Activated CD4-positive, alpha-beta T cell treated with anti-CD3 and anti-CD28 coated beads, Interleukin-2, Interleukin-6, amounts not matched to agents 100 ng/mL and 50 ng/mL, durations not matched to agents 16 hours and 8 hours (primary cell): Measurements from ENCODE around the gene KLK1.
"Not testable (repeated sequence)": the region's sequence is repeated elsewhere in the genome, so short reads cannot be mapped to it uniquely, and the experiment has no call there.

Source experiments
- DNase-seq: peaks from one replicate; pipeline ENCODE4 v3.0.0-alpha.2; 2020

Gene KLK1

DNA sequence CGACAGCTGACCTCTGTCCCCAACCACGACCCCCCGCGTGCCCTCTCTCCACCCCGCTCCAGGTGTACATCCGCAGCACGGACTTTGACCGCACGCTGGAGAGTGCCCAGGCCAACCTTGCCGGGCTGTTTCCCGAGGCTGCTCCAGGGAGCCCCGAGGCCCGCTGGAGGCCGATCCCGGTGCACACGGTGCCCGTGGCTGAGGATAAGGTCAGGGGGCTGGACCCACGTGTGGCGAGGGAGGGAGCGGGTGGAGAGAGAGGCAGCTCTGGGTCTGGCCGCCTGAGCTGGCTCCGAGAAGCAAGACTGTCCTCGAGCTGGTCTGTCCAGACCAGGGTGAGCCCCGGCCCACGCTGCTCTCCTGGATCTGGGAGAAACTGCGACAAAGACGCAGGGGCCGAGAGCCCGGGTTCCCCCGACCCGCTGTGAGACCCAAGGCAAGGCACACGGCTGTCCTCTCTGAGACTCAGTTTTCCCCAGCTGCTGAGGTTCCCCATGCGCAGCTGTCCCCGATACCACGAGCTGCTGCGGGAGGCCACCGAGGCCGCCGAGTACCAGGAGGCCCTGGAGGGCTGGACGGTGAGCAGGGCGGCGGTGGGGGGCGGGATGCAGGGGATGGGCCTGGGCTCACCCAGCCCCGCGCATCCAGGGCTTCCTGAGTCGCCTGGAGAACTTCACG, 31.9 kb downstream of the KLK1 start:
- DNase-seq: no peak

DNA sequence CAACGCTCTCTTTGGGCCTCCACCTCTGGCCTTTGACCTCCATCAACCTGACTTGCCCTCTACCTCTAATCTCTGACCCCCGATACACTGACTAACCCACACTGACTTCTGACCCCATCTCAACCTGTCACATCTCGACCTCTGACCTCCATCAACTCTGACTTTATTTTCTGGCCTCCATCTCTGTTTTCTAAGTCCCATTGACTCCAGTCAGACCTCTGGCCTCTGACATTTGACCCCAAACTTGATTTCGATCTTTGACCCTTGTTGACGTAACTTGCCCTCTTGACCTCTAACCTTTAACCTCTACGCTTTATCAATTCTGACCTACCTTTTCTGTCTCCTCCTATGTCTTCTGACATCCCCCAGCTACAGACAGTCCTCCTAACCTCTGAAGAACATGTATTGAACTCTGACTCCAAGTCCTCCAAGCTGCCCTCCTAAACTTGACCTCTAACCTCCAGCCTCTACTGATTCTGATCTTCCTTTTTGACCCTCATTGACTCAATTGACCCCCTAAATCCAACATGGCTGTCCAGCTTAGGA, 32.6 kb downstream of the KLK1 start:
- no peak for DNase-seq

DNA sequence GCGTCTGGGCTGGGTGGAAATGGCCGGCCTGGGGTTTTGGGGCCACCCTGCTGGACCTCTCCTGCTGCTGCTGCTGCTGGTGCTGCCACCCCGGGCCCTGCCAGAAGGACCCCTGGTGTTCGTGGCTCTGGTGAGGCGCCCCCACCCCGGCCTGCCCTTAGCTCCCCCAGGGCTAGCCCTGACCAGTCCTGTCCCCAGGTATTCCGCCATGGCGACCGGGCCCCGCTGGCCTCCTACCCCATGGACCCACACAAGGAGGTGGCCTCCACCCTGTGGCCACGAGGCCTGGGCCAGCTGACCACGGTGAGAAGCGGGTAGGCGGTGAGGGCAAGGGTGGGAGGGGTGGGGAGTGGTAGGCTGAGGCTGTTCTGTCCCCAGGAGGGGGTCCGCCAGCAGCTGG, 33.2 kb downstream of the KLK1 start, which contains the start of gene ACP4:
TSS of gene ACP4 (plus strand) at position 20 of the 400 bp plus-strand sequence. CDS start at position 20, 0 bp downstream.
- DNase-seq: no peak

GRCh38 chr19:50785329-50785728, 38.3 kb downstream of the KLK1 start:
- no peak for DNase-seq

DNA sequence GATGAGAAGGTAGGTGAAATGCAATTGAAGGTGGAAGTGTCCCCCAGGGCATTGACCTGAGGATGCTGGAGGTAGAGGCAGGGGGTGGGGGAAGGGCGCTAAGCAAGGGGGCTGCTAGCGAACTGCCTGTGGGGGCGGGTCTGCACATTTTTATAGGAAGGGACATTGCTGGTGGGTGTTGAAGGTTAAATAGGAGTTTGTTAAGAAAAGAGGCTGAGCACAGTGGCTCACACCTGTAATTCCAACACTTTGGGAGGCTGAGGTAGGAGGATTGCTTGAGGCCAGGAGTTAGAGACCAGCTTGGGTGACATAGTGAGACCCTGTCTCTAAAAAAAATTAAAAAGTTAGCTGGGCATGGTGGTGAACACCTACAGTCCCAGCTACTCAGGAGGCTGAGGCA, 38.9 kb downstream of the KLK1 start:
- no peak for DNase-seq

GRCh38 chr19:50783848-50784152, 39.8 kb downstream of the KLK1 start:
- not testable (repeated sequence) for DNase-seq

DNA sequence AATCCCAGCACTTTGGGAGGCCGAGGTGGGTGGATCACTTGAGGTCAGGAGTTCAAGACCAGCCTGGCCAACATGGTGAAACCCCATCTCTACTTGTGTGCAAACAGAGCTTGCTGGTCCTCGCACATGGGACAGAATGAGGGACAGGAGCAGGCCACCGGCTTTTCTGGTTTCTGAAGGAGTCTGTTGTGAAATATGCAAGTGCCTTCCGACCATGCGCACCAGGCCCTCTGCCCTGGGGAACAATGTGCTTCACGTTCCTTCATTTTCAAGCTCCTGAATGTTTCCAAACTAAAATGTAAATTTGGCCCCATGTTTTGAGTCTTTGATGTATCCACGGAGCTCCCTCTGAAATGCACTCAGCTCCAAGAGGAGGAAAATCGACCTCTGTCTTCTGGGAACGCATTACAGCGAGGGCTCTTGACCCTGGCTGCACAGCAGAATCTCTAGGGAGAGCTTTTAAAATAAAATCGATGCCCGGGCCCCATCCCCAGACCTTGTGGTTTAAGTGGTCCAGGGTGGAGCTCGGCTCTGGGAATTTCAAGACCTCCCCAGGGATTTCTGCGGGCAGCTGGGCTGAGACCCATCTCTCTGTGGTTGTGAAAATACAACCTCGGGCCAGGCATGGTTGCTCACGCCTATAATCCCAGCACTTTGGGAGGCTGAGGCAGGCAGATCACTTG, 42.7 kb downstream of the KLK1 start:
- DNase-seq: no peak

DNA sequence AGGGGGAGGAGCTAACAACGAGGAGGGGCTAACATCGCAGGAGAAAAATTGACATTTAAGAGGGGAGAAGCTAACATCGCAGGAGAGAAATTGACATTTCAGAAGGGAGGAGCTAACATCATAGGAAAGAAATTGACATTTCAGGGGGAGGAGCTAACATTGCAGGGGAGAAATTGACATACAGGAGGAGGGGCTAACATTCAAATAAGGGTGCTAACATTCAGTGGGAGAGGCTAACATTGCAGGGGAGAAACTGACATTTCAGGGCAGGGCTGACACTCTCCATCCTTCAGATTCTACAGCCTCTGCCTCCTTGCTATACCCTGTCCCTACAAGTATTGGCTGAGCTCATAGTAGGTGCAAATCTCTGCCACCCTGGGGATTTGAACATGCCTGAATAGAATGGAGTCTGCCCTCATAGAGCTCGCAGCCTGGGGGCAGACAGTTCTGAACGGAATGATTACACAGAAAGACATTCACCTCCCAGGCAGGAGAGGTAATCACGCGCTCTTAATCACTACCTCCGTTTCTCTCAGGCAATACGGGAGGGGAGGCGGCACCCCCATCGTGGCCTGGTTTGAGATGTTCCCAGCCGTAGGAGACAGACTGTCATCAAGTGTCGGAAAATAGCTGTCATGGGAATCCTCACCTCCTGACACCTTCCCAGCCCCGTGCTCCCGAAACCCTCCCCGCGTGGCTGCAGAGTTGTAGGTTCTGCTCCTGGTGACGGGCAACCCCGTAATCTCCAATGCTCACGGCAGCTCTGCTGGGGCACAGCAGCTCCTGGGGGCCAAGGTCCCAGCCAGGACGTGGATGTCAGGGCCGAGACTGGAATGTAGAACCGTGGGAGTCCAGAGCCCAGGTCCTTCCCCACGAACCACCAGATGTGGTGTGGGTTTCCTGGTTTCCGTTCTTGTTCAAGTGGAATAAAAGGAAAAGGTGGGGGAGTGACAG, 43.8 kb downstream of the KLK1 start:
- DNase-seq: no peak

DNA sequence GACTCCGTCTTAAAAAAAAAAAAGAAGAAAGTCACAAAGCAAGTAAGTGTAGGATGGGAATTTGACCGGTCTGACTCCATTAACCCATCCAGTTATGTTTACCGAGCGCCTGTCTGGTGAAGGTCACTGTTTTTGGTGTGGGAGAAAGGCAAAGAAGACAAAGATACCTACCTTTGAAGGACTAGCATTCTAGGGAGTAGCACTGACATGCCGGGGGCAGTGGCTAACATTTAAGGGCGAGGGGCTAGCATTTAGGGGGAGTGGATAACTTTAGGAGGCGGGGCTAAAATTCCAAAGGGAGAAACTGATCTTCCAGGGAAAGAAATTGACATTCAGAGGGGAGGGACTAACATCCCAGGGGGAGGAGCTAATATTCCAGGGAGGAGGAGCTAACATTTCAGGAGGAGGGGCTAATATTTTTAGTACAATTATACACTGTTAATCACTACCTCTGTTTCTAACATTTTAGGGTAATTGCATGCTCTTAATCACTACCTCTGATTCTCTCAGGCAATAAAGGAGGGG, 44.6 kb downstream of the KLK1 start:
- no peak for DNase-seq

DNA sequence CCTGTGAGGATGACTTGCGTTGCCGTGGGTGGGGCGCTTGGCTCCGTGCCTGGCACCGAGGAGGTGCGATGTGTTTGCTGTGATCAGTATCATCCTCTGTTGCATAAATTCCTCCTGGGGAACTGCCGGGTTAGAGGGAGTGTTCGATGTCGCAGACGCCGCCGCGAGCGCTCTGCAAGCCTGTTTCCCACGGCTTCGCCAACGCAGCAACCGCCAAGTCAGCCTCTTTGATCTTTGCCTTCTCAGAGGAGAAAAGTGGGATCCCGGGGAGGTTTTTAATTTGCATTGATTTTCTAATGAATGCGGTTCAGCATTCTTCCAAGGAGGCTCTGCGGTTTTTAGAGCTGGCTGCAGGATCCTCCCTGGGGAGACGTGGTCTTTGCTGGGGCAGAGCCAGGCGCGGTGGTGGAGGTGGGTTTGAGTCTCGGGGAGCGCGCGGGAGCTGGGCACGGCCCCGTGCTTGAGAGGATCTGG, 45.7 kb downstream of the KLK1 start:
- no peak for DNase-seq

DNA sequence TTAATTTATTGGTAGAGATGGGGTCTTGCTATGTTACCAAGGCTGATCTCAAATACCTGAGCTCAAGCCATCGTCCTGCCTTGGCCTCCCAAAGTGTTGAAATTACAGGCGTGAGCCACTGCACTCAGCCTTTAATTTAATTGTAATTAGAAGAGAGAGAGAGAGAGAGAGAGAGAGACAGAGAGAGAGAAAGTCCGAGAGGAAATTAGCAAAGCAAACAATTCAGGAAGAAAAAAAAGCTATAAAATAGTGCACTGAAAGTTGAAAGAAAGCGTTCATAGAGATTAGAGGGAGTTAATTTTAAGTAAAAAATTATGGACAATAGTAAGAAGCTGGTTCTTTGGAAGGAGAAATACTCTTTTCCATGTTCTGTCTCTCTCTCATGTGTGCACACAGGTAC, 46.3 kb downstream of the KLK1 start:
- no peak for DNase-seq

DNA sequence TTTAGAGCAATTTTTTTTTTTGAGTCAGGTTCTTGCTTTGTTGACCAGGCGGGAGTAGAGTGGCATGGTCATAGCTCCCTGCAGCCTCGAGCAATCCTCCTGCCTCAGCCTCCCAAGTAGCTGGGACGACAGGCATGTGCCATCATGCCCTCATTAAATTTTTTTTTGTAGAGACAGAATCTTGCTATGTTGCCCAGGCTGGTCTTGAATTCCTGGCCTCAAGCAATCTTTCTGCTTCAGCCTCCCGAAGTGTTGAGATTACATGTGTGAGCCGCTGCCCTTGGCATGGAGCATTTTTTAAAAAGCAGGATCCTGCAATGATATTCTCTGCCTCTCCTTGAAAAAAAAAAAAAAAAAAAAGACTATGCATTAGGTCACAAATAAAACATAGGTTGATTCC, 47.5 kb downstream of the KLK1 start:
- no peak for DNase-seq

- DNase-seq: not testable (repeated sequence)
These were observed 50.1 kb downstream of the KLK1 start for GRCh38 chr19:50773454-50773853.

- not testable (repeated sequence) for DNase-seq
These were observed 50.7 kb downstream of the KLK1 start for GRCh38 chr19:50772912-50773311.

- peak; percentile 38 for DNase-seq
These were observed 51.1 kb downstream of the KLK1 start for GRCh38 chr19:50772476-50772875.

DNA sequence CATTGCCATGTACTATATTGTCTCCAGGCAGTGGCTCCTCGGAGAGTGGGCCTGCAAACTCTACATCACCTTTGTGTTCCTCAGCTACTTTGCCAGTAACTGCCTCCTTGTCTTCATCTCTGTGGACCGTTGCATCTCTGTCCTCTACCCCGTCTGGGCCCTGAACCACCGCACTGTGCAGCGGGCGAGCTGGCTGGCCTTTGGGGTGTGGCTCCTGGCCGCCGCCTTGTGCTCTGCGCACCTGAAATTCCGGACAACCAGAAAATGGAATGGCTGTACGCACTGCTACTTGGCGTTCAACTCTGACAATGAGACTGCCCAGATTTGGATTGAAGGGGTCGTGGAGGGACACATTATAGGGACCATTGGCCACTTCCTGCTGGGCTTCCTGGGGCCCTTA, 52.7 kb downstream of the KLK1 start:
- DNase-seq: no peak

DNA sequence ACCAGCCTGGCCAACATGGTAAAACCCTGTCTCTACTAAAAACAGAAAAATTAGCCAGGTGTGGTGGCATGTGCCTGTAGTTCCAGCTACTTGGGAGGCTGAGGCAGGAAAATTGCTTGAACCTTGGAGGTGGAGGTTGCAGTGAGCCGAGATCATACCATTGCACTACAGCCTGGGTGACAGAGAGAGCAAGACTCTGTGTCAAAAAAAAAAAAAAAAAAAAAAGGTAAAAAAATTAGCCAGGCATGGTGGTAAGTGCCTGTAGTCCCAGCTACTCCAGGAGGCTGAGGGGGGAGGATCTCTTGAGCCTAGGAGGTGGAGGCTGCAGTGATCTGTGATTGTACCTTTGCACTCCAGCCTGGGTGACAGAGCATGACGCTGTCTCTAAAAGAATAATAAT, 53.4 kb downstream of the KLK1 start, which contains the start of gene GPR32:
TSS of gene GPR32 (plus strand) at position 301 of the 400 bp plus-strand sequence. CDS start 137 bp downstream, outside the sequence.
- DNase-seq: not testable (repeated sequence)
